Gastrocnemius medialis (tissue), 4 donors: ENCODE data around the gene LONRF2.

Experiments used
- CTCF ChIP-seq, 5 experiments: fragments of 450-650 bp in 3 of 5; fragments of 200-600 bp in 2 of 5; sonication (generic) in 2 of 5; IDR thresholded peaks in 4 of 5; conservative IDR thresholded peaks in 1 of 5; 1 replicate in 4 of 5; 2 replicates in 1 of 5; pipeline ENCODE4 v1.5.1; 2016 to 2019; ENCODE audit warnings: antibody characterized with exemption in 5 of 5, mild to moderate bottlenecking in 3 of 5, moderate library complexity in 3 of 5
- POLR2A ChIP-seq, 2 donors: fragments of 450-650 bp; IDR thresholded peaks; one replicate each; pipeline ENCODE4 v1.6.1; 2017; ENCODE audit warnings: antibody characterized with exemption in 2 of 2, mild to moderate bottlenecking in 2 of 2, moderate library complexity in 2 of 2

- TF ChIP-seq CTCF (IDR thresholded peaks at IDR 0.05 in 4 of 5, conservative IDR thresholded peaks at IDR 0.05 in 1 of 5) (peak in 2 of 5 experiments; percentile 17 to 30), POLR2A (IDR thresholded peaks at IDR 0.05) (no peak)
These were observed 75.8 kb downstream of the LONRF2 start for GRCh38 chr2:100246163-100247145.
